Central memory CD4-positive, alpha-beta T cell (primary cell): Measurements from ENCODE around the gene CES4A.
A peak's percentile ranks its signal among the peaks of the same experiment; 100 is the strongest.
"Not testable (repeated sequence)": the region's sequence is repeated elsewhere in the genome, so short reads cannot be mapped to it uniquely, and the experiment has no call there.

Experiments used
- DNase-seq: peaks from one replicate; pipeline ENCODE4 v3.0.0; 2022

CES4A gene

GRCh38 chr16:66958857-66959703 is 29.3 kb upstream of the CES4A start:
- DNase-seq: no peak

DNA sequence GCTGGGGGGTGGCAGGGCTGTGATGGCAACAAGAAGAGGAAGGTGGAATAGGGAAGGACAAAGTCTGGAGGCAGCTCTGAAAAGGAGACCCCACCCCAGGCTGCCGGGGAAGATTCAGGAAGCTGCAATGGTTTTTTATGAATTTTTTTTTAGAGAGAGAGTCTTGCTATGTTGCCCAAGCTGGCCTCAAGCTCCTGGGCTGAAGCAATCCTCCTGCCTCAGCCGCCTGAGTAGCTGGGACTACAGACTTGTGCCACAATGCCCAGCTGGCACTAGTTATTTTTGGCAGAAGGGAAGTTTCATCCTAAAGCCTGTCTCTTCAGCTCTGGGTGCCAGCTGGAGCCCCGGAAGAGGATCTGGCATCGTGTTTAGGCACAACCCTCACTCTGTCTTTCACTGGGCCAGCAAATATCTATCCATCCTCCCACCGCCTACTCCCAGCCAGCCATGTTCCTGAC is 28.7 kb upstream of the CES4A start:
- no peak for DNase-seq

GRCh38 chr16:66960270-66960669 is 28.1 kb upstream of the CES4A start:
- DNase-seq: no peak

DNA sequence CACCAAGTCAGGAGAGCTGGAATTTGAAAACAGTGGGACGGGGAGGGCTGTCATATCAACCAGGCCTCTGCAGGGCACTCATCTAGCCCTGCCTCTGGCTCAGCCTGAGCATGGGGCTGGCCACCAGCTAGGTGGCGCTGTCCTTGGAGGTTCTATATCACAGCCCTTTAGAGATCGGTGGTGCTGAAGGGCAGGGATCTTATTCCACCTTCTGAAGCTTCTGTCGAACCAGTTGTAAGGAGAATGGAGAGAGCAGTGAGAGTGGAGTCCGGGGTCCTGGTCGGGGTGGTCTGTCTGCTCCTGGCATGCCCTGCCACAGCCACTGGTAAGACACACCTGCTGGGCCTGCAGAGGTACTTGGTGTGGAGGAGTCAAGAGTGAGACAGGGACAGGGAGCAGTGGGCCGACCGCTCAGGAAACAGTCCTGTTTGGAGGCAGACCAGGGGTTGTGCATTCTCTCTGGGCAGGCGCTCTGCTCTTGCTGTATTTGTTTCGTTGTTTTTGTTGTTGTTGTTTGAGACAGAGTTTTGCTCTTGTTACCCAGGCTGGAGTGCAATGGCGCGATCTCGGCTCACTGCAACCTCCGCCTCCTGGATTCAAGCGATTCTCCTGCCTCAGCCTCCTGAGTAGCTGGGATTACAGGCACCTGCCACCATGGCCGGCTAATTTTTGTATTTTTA is 27.2 kb upstream of the CES4A start, which contains the start of gene CES3:
TSS of gene CES3 (plus strand) at position 202 of the 680 bp plus-strand sequence. CDS start at position 244, 42 bp downstream.
- DNase-seq: peak; percentile 33

DNA sequence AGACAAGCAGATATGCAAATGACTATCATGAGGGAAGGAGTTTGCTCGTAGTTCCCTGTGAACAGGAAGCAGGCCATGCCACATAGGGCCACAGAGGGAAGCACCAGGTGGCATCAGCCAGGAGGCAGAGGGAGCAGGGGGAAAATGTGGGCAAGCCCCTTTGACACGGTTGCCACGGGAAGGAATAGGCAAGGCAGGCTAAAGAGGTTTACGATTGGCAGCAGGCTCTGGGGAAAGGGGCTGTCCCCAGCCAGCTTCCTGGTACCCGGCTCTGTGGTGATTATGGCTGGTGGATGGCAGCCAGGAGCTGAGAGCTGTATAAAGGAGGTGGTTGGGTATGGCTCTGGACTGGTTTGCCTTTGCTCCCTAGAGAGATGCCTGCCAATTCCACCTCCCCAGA is 26.5 kb upstream of the CES4A start:
- no peak for DNase-seq

GRCh38 chr16:66964049-66964448 is 24.3 kb upstream of the CES4A start:
- DNase-seq: no peak

- DNase-seq: no peak
These were observed 19.5 kb upstream of the CES4A start for GRCh38 chr16:66968847-66969246.

DNA sequence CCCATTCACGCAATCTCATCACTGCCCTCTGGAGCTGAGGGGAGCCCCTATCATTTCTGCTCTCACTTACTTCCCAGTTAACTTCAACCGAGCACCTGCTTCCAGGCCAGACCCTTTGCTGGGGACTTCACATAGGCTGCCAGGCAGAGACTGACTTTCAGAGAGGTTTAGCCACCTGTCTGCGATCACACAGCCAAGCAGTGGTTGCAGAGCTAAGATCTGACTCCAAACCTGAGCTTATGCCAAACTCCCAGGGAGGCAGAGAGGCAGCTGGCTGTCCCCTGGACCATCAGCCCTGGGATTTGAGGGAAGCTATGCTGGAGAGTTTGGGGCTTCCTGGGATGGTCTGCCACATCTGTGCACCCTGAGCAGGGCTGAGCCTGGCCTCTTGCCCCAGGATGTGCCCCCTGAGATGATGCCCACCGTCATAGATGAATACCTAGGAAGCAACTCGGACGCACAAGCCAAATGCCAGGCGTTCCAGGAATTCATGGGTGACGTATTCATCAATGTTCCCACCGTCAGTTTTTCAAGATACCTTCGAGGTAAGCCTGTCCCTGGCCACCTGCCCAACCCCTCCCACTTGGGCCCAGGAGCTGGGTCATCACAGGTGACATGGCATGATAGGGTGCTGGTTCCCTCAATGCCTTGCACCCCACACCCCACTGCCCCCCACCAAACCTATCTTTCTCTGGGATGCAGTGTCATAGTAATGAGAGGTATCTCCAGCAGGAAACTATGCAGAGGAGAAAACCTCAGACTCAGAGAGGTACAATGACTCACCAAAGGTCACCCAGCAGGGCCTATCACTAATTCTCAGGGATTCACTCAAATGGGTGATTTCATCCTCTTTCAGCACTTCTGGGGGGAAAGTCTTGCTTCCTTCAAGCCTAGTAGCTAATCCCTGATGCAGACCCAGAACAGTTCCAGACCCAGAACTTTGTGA is 17.3 kb upstream of the CES4A start:
- no peak for DNase-seq

DNA sequence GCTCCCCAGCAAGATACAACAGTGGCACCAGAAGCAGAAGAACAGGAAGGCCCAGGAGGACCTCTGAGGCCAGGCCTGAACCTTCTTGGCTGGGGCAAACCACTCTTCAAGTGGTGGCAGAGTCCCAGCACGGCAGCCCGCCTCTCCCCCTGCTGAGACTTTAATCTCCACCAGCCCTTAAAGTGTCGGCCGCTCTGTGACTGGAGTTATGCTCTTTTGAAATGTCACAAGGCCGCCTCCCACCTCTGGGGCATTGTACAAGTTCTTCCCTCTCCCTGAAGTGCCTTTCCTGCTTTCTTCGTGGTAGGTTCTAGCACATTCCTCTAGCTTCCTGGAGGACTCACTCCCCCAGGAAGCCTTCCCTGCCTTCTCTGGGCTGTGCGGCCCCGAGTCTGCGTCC is 15.4 kb upstream of the CES4A start:
- no peak for DNase-seq

- DNase-seq: no peak
These were observed 14.7 kb upstream of the CES4A start for GRCh38 chr16:66973716-66974115.

DNA sequence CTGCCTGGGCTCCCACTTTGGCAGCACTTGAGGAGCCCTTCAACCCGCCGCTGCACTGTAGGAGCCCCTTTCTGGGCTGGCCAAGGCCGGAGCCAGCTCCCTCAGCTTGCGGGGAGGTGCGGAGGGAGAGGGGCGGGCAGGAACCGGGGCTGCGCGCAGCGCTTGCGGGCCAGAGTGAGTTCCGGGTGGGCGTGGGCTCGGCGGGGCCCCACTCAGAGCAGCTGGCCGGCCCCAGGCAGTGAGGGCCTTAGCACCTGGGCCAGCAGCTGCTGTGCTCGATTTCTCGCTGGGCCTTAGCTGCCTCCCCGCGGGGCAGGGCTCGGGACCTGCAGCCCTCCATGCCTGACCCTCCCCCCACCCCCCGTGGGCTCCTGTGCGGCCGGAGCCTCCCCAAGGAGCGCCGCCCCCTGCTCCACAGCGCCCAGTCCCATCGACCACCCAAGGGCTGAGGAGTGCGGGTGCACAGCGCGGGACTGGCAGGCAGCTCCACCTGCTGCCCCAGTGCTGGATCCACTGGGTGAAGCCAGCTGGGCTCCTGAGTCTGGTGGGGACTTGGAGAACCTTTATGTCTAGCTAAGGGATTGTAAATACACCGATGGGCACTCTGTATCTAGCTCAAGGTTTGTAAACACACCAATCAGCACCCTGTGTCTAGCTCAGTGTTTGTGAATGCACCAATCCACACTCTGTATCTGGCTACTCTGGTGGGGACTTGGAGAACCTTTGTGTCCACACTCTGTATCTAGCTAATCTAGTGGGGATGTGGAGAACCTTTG is 14.0 kb upstream of the CES4A start:
- DNase-seq: not testable (repeated sequence)

- peak; percentile 30 for DNase-seq
These were observed 13.5 kb upstream of the CES4A start for GRCh38 chr16:66974932-66975246.

DNA sequence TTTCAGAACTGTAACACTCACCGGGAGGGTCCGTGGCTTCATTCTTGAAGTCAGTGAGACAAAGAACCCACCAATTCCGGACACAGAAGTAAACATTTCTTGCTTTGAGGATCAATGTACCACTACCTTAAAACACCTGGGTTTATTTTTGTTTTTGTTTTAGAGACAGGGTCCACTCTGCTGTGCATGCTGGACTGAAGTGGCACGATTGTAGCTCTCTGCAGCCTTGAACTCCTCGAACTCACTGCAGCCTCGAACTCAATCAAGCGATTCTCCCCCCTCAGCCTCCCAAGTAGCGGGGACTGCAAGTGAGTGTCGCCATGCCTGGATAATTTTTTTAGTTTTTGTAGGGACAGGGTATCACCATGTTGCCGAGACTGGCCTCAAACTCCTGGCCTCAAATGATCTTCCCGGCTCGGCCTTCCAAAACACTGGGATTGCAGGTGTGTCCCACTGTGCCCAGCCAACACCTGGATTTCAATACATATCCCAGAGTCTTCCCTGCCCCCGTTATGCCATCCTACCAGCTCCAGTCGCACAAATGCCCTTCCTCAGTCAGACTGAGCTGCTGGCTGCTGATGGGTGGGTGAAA is 13.0 kb upstream of the CES4A start:
- no peak for DNase-seq

- DNase-seq: no peak
These were observed 11.6 kb upstream of the CES4A start for GRCh38 chr16:66976746-66977145.

DNA sequence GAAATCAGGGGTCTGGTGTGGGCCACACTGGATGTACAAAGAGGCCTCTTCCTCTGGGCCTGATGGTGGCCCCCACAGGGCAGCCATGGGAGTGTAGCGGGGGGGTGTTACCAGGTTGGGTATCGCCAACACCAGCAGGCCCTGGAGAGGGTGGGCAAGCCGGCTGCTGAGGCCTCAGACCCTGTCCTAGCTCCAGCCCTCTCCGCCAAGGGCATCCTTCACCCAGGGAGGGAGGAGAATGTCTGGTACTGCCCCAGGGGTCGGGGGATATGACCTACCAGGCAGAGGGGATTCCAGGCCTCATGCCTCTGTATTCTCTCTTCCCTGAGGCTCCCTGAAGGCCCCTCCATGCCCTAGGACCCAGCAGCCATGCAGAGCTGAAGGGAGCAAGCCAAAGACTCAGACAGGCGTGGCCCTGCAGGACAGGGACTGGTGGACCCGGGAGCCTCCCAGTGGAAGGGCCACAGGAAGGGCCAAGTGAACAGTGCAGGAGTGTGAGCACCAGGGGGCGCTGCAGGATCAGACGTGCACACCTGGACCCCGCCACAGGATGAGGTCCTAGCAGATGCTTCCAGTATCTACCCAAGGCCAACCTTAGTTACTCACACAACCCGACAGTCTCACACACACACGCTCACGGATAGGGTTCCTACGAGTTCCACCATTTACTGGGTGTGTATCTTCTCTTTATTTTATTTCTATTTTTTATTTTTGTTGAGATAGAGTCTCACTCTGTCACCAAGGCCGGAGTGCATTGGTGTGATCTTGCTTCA is 10.9 kb upstream of the CES4A start:
- peak; percentile 78 for DNase-seq

GRCh38 chr16:66979011-66979717 is 9.2 kb upstream of the CES4A start:
- DNase-seq: no peak

GRCh38 chr16:66983033-66983432 is 5.4 kb upstream of the CES4A start:
- no peak for DNase-seq

DNA sequence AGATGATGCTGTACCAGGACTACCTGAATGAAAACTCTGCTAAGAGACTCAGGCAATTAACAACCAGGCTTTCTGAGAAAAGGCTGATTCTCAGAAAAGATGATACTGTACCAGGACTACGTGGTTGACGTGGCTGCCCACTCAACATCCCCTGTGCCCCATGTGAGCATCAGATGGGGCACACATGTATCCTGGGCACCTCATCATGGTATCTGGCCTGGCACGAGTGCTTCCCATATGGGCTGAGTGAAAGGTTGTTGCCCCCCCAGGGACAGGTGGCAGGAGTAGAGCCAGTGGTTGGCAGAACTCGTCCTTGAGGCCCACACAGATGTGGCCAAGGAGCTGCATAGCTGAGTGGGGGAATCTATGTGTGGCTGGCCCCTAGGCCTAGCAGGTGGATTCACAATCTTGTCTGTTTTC is 3.5 kb upstream of the CES4A start:
- no peak for DNase-seq

DNA sequence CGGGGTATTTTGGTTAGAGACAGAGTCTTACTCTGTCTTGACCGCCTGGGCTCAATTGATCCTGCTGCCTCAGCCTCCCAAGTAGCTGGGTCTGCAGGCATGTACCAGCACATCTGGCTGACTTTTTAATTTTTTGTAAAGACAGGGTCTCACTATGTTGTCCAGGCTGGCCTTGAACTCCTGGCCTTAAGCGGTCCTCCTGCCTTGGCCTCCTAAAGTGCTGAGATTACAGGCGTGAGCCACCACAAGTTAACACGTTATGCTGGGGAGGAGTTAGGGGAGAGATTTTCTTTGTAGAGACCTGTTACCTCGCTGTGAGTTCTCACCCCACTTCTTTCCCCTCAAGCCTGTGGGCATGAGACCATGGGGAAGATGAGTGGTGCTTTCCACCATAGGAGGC is 1.8 kb upstream of the CES4A start:
- DNase-seq: no peak

DNA sequence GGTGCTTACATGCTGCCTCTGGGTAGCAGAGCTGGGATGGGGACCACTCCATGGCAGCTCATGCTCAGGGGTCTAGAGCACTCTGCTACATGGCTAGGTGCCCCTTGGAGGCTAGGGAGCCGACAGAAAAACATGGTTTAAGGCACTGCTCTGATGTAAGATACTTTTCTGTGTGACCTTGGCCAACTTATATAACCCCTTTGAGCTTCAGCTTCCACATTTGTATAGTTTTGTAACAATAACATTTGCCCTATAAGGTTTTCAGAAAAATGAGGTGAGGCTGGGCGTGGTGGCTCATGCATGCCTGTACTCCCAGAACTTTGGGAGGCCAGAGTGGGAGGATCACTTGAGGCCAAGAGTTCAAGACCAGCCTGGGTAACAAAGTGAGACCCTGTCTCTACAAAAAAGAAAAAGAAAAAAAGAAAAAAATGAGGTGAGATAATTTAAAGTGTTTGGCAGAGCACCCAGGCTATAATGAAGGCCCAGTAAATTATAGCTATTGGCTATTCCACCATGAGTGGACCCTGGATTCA is 3.2 kb downstream of the CES4A start:
- DNase-seq: no peak
